Measurements from ENCODE around the gene PRADC1. TPM values are rescaled to one million over a fixed set of nuclear protein-coding genes. Genes with fewer than 3 reads are reported as not detected.

PRADC1 gene
- total and polyA plus RNA-seq, 8 donors = 10.5 to 20.9 (median 14.6) TPM

GRCh38 chr2:73238976-73239375 lies 5.9 kb upstream of the PRADC1 start:
- ATAC-seq (no peak), FAIRE-seq (no peak), DNase-seq (no peak)
- no peak overlapping the region for H3K27ac ChIP-seq
- no peaks in the 10 kb centered on the region for H3K9me3 ChIP-seq
- no peaks in the 10 kb centered on the region for H3K27me3 ChIP-seq
- 81 to 87% methylated on average over 1 of the region's 1 CpG for WGBS, 2 donors
- TF ChIP-seq CTCF (IDR thresholded peaks at IDR 0.05) = no peak
- peaks cover 0 to 5% (median 0%) of the 10 kb centered on the region in 3 donors for H3K36me3 ChIP-seq
- intact Hi-C loops (cut with DNase I) = no loop called here
- no peak overlapping the region for H3K4me3 ChIP-seq
- peaks cover 0 to 12% (median 8%) of the 10 kb centered on the region in 3 donors for H3K4me1 ChIP-seq

GRCh38 chr2:73238149-73238548 lies 5.1 kb upstream of the PRADC1 start:
- DNase-seq (no peak), FAIRE-seq (no peak), ATAC-seq (no peak)
- H3K36me3 ChIP-seq = peaks cover 0 to 2% (median 0%) of the 10 kb centered on the region in 3 donors
- H3K27ac ChIP-seq = no peak overlapping the region
- H3K27me3 ChIP-seq = no peaks in the 10 kb centered on the region
- peaks cover 0 to 12% (median 8%) of the 10 kb centered on the region in 3 donors for H3K4me1 ChIP-seq
- H3K9me3 ChIP-seq = no peaks in the 10 kb centered on the region
- TF ChIP-seq CTCF (IDR thresholded peaks at IDR 0.05) = no peak
- 77 to 87% methylated on average over 3 of the region's 3 CpGs for WGBS, 2 donors
- intact Hi-C loops (cut with DNase I) = no loop called here
- no peak overlapping the region for H3K4me3 ChIP-seq

- no peaks in the 10 kb centered on the region for H3K36me3 ChIP-seq
- no peak overlapping the region for H3K27ac ChIP-seq
- H3K4me3 ChIP-seq = no peak overlapping the region
- no peaks in the 10 kb centered on the region for H3K27me3 ChIP-seq
- intact Hi-C loops (cut with DNase I) = no loop called here
- ATAC-seq (no peak), FAIRE-seq (no peak), DNase-seq (peak in 1 of 6 donors; percentile 3)
- no peaks in the 10 kb centered on the region for H3K9me3 ChIP-seq
- WGBS, 2 donors = 54 to 61% methylated on average over 1 of the region's 1 CpG
- H3K4me1 ChIP-seq = peaks cover 0 to 15% (median 8%) of the 10 kb centered on the region in 3 donors
- TF ChIP-seq CTCF (IDR thresholded peaks at IDR 0.05) = no peak
Observed at GRCh38 chr2:73237168-73237567, 4.1 kb upstream of the PRADC1 start.

- DNase-seq (no peak), ATAC-seq (no peak), FAIRE-seq (no peak)
- no peaks in the 10 kb centered on the region for H3K36me3 ChIP-seq
- peaks cover 0 to 15% (median 8%) of the 10 kb centered on the region in 3 donors for H3K4me1 ChIP-seq
- 47 to 54% methylated on average over 11 of the region's 11 CpGs for WGBS, 2 donors
- peak overlapping the region; percentile 86 to 95 (median 94) for H3K4me3 ChIP-seq
- no peaks in the 10 kb centered on the region for H3K9me3 ChIP-seq
- no peak for TF ChIP-seq CTCF (IDR thresholded peaks at IDR 0.05)
- H3K27me3 ChIP-seq = no peaks in the 10 kb centered on the region
- intact Hi-C loops (cut with DNase I) = no loop called here
- no peak overlapping the region for H3K27ac ChIP-seq
Observed at GRCh38 chr2:73235315-73236028, 2.4 kb upstream of the PRADC1 start.

Measured in pancreas (tissue), 10 donors.